Naive thymus-derived CD4-positive, alpha-beta T cell (primary cell): ENCODE data around the gene ZNF521. TPM values are rescaled to one million over a fixed set of nuclear protein-coding genes. Genes with fewer than 3 reads are reported as not detected.

Experiments used
- ATAC-seq: fragments of 150-1000 bp; cut with Tn5 transposase; 2 replicates; pipeline ENCODE4 v1.10.0; 2021; ENCODE audit warnings: mild to moderate bottlenecking, moderate library complexity
- CTCF ChIA-PET: fragments of 350-600 bp; sonication (Branson Sonifier 250); formaldehyde crosslinking; loops from one replicate; lab custom pipeline; 2021; ENCODE audit warnings: antibody characterized with exemption; lab: Charles Lee
- POLR2A ChIA-PET: fragments of 350-600 bp; sonication (Branson Sonifier 250); formaldehyde crosslinking; loops from one replicate; lab custom pipeline; 2021; ENCODE audit warnings: antibody characterized with exemption, inconsistent platforms; lab: Charles Lee
- DNase-seq, 9 donors: peaks; one replicate each; pipeline versions ENCODE4 v3.0.0 to v3.0.0-alpha.2; 2020 to 2022; ENCODE audit warnings: mixed read lengths in 1 of 9
- H3K27ac ChIP-seq: one replicate; pipeline ENCODE4 v1.7.0; 2013; ENCODE audit warnings: mild to moderate bottlenecking, low read depth, low read length, moderate library complexity
- H3K27me3 ChIP-seq, 2 donors: one replicate each; pipeline ENCODE4 v1.7.0; 2013; ENCODE audit warnings: low read length in 2 of 2, mild to moderate bottlenecking in 2 of 2, moderate library complexity in 2 of 2; ENCODE audit not compliant: control insufficient read depth in 2 of 2, insufficient read depth in 2 of 2
- H3K36me3 ChIP-seq, 3 experiments: 1 replicate in 2 of 3; 2 replicates in 1 of 3; pipeline ENCODE4 v1.7.0; 2013; ENCODE audit warnings: low read length in 3 of 3, mild to moderate bottlenecking in 3 of 3, moderate library complexity in 1 of 3; ENCODE audit not compliant: insufficient read depth in 3 of 3, control insufficient read depth in 2 of 3
- H3K4me1 ChIP-seq, 2 donors: one replicate each; pipeline ENCODE4 v1.7.0; 2013; ENCODE audit warnings: low read length in 2 of 2, mild to moderate bottlenecking in 2 of 2, moderate library complexity in 1 of 2; ENCODE audit not compliant: control insufficient read depth in 2 of 2, insufficient read depth in 2 of 2
- H3K4me3 ChIP-seq: 2 replicates; pipeline ENCODE4 v1.7.0; 2013; ENCODE audit warnings: mild to moderate bottlenecking, low read length
- H3K9me3 ChIP-seq, 3 experiments: 1 replicate in 2 of 3; 2 replicates in 1 of 3; pipeline ENCODE4 v1.7.0; 2013; ENCODE audit warnings: low read length in 3 of 3; ENCODE audit not compliant: control insufficient read depth in 2 of 3
- H3K27ac Mint-ChIP-seq, 9 donors: one replicate each; pipeline ENCODE4 v1.8.0; 2020 to 2022; ENCODE audit warnings: mixed read lengths in 9 of 9, mild to moderate bottlenecking in 8 of 9, moderate library complexity in 5 of 9, inconsistent platforms in 2 of 9
- H3K27me3 Mint-ChIP-seq, 5 donors: one replicate each; pipeline ENCODE4 v1.8.0; 2021 to 2022; ENCODE audit warnings: mixed read lengths in 5 of 5, mild to moderate bottlenecking in 1 of 5
- H3K36me3 Mint-ChIP-seq, 5 donors: one replicate each; pipeline ENCODE4 v1.8.0; 2020 to 2022; ENCODE audit warnings: mixed read lengths in 5 of 5, mild to moderate bottlenecking in 3 of 5, inconsistent platforms in 1 of 5
- H3K4me1 Mint-ChIP-seq, 7 donors: one replicate each; pipeline ENCODE4 v1.8.0; 2020 to 2022; ENCODE audit warnings: mixed read lengths in 7 of 7, mild to moderate bottlenecking in 3 of 7, inconsistent platforms in 1 of 7
- H3K4me3 Mint-ChIP-seq, 10 donors: one replicate each; pipeline ENCODE4 v1.8.0; 2020 to 2022; ENCODE audit warnings: mild to moderate bottlenecking in 10 of 10, mixed read lengths in 10 of 10, moderate library complexity in 6 of 10, inconsistent platforms in 2 of 10
- H3K9me3 Mint-ChIP-seq, 11 donors: one replicate each; pipeline ENCODE4 v1.8.0; 2020 to 2022; ENCODE audit warnings: mixed read lengths in 11 of 11, mild to moderate bottlenecking in 4 of 11, inconsistent platforms in 1 of 11, moderate library complexity in 1 of 11
- intact Hi-C, 2 donors: fragments of 100-400 bp; cut with micrococcal nuclease; formaldehyde crosslinking; loops; one replicate each; pipeline ENCODE4 v1.15.1; 2023
- polyA plus RNA-seq, 2 donors: library from polyadenylated mRNA; unstranded; fragments of 300-500 nt; fragmentation: Illumina TruSeq; gene quantifications; one replicate each; pipeline ENCODE4 v1.2.3, GENCODE V29; 2021
- total RNA-seq, 6 experiments: library from RNA in 5 of 6; stranded (reverse) in 5 of 6; gene quantifications; 1 replicate in 5 of 6; 2 replicates in 1 of 6; pipeline ENCODE4 v1.2.3 and lab custom pipeline; 2021 to 2026

Gene ZNF521
- total and polyA plus RNA-seq, 7 experiments from 2014 or later: 1.1 to 4.4 TPM; not detected in 5

- no peaks in the 10 kb centered on the region for H3K36me3 Mint-ChIP-seq
- CTCF ChIA-PET: no interaction called here
- no peak overlapping the region for H3K27ac ChIP-seq
- POLR2A ChIA-PET: no interaction called here
- H3K4me1 ChIP-seq: no peaks in the 10 kb centered on the region
- intact Hi-C loops: no loop called here
- no peaks in the 10 kb centered on the region for H3K9me3 ChIP-seq
- no peak overlapping the region for H3K4me3 Mint-ChIP-seq
- H3K27me3 ChIP-seq: no peaks in the 10 kb centered on the region
- peaks cover 12 to 58% (median 55%) of the 10 kb centered on the region in 5 donors for H3K27me3 Mint-ChIP-seq
- no peak overlapping the region for H3K27ac Mint-ChIP-seq
- DNase-seq: no peak
- no peaks in the 10 kb centered on the region for H3K36me3 ChIP-seq
- no peak for ATAC-seq
- no peak overlapping the region for H3K4me3 ChIP-seq
- H3K9me3 Mint-ChIP-seq: peaks cover 0 to 8% (median 0%) of the 10 kb centered on the region in 11 donors
- H3K4me1 Mint-ChIP-seq: no peaks in the 10 kb centered on the region
Measured at GRCh38 chr18:25340762-25341161, 11.2 kb downstream of the ZNF521 start.

GRCh38 chr18:25335676-25336075 is 16.3 kb downstream of the ZNF521 start:
- intact Hi-C loops: no loop called here
- CTCF ChIA-PET: no interaction called here
- POLR2A ChIA-PET: no interaction called here
- no peak overlapping the region for H3K27ac ChIP-seq
- Mint-ChIP-seq H3K4me1 (no peaks in the 10 kb centered on the region), H3K27me3 (peaks cover 0 to 51% (median 23%) of the 10 kb centered on the region in 5 donors), H3K9me3 (peaks cover 0 to 6% (median 0%) of the 10 kb centered on the region in 11 donors), H3K4me3 (no peak overlapping the region), H3K27ac (no peak overlapping the region), H3K36me3 (no peaks in the 10 kb centered on the region)
- no peak for ATAC-seq
- no peaks in the 10 kb centered on the region for H3K36me3 ChIP-seq
- no peak for DNase-seq
- no peaks in the 10 kb centered on the region for H3K9me3 ChIP-seq
- no peaks in the 10 kb centered on the region for H3K4me1 ChIP-seq
- H3K27me3 ChIP-seq: no peaks in the 10 kb centered on the region
- H3K4me3 ChIP-seq: no peak overlapping the region

DNA sequence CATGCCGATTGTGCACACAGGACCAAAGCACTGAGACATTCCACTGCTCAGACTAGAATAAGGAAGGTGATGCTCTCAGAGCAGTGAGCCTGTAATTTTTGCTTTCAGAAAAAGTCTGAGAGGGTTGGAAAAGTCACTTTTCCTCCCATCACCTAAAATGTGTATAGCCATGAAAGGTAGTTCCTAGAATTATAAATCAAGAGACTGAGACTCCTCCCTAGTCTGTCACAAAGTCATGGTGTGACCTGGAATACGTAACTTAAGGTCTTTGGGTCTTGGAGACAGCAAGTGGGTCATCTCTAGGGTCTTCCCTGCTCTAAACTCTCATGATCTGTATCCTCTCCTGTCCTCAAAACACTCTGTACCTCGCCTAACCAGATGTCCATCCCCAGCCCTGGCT is 16.9 kb downstream of the ZNF521 start:
- CTCF ChIA-PET: no interaction called here
- H3K27me3 ChIP-seq: no peaks in the 10 kb centered on the region
- H3K27ac Mint-ChIP-seq: no peak overlapping the region
- H3K4me3 ChIP-seq: no peak overlapping the region
- POLR2A ChIA-PET: no interaction called here
- DNase-seq (no peak), ATAC-seq (no peak)
- H3K27me3 Mint-ChIP-seq: peaks cover 0 to 48% (median 19%) of the 10 kb centered on the region in 5 donors
- H3K36me3 Mint-ChIP-seq: no peaks in the 10 kb centered on the region
- no peaks in the 10 kb centered on the region for H3K4me1 Mint-ChIP-seq
- no peaks in the 10 kb centered on the region for H3K9me3 ChIP-seq
- no peaks in the 10 kb centered on the region for H3K4me1 ChIP-seq
- H3K4me3 Mint-ChIP-seq: no peak overlapping the region
- no peaks in the 10 kb centered on the region for H3K36me3 ChIP-seq
- H3K9me3 Mint-ChIP-seq: peaks cover 0 to 6% (median 0%) of the 10 kb centered on the region in 11 donors
- intact Hi-C loops: no loop called here
- H3K27ac ChIP-seq: no peak overlapping the region

GRCh38 chr18:25334588-25334987 is 17.4 kb downstream of the ZNF521 start:
- Histone ChIP-seq H3K27me3 (no peaks in the 10 kb centered on the region), H3K36me3 (no peaks in the 10 kb centered on the region), H3K9me3 (no peaks in the 10 kb centered on the region), H3K27ac (no peak overlapping the region), H3K4me3 (no peak overlapping the region), H3K4me1 (no peaks in the 10 kb centered on the region)
- H3K36me3 Mint-ChIP-seq: no peaks in the 10 kb centered on the region
- CTCF ChIA-PET: no interaction called here
- no peak overlapping the region for H3K27ac Mint-ChIP-seq
- POLR2A ChIA-PET: no interaction called here
- peaks cover 0 to 4% (median 0%) of the 10 kb centered on the region in 11 donors for H3K9me3 Mint-ChIP-seq
- peaks cover 0 to under 1% (median 0%) of the 10 kb centered on the region in 7 donors for H3K4me1 Mint-ChIP-seq
- no peak overlapping the region for H3K4me3 Mint-ChIP-seq
- H3K27me3 Mint-ChIP-seq: peaks cover 0 to 51% (median 19%) of the 10 kb centered on the region in 5 donors
- intact Hi-C loops: no loop called here
- no peak for ATAC-seq
- no peak for DNase-seq

GRCh38 chr18:25332002-25332401 is 20.0 kb downstream of the ZNF521 start:
- ATAC-seq (no peak), DNase-seq (no peak)
- H3K36me3 ChIP-seq: no peaks in the 10 kb centered on the region
- Mint-ChIP-seq H3K27ac (no peak overlapping the region), H3K4me1 (peaks cover 0 to 2% (median 0%) of the 10 kb centered on the region in 7 donors), H3K9me3 (peaks cover 0 to 9% (median 0%) of the 10 kb centered on the region in 11 donors), H3K27me3 (peaks cover 0 to 48% (median 18%) of the 10 kb centered on the region in 5 donors), H3K36me3 (no peaks in the 10 kb centered on the region), H3K4me3 (no peak overlapping the region)
- intact Hi-C loops: no loop called here
- no peak overlapping the region for H3K27ac ChIP-seq
- no peaks in the 10 kb centered on the region for H3K9me3 ChIP-seq
- no peaks in the 10 kb centered on the region for H3K27me3 ChIP-seq
- H3K4me1 ChIP-seq: no peaks in the 10 kb centered on the region
- ChIA-PET CTCF (no interaction called here), POLR2A (no interaction called here)
- no peak overlapping the region for H3K4me3 ChIP-seq

DNA sequence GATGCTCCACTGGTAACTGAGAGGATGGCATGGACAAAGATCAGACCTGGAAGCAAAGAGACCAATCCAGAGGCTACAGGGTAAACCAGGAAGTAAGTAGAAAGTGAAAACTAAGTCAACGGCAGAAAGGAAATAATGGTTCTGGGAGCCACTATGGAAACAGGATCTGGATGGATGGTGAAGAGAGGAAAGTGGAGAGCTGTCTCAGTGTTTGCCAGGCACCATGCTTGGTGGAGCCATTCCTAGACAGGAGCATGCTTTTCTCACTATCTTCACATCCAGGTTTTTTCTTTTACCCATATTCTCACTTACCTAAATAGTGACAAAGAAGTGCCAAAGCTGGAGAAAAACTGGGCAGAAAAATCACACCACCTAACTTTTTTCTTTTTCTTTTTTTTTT is 22.2 kb downstream of the ZNF521 start:
- ATAC-seq: no peak
- Mint-ChIP-seq H3K4me1 (peaks cover 0 to 4% (median 0%) of the 10 kb centered on the region in 7 donors), H3K27ac (no peak overlapping the region), H3K36me3 (no peaks in the 10 kb centered on the region), H3K27me3 (peaks cover 0 to 38% (median 15%) of the 10 kb centered on the region in 5 donors), H3K9me3 (peaks cover 0 to 9% (median 0%) of the 10 kb centered on the region in 11 donors), H3K4me3 (no peak overlapping the region)
- H3K27me3 ChIP-seq: no peaks in the 10 kb centered on the region
- ChIA-PET CTCF (no interaction called here), POLR2A (no interaction called here)
- no peak overlapping the region for H3K4me3 ChIP-seq
- H3K27ac ChIP-seq: no peak overlapping the region
- H3K9me3 ChIP-seq: no peaks in the 10 kb centered on the region
- DNase-seq: no peak
- intact Hi-C loops: no loop called here
- H3K4me1 ChIP-seq: no peaks in the 10 kb centered on the region
- no peaks in the 10 kb centered on the region for H3K36me3 ChIP-seq

- no peaks in the 10 kb centered on the region for H3K9me3 ChIP-seq
- H3K4me1 Mint-ChIP-seq: peaks cover 0 to 4% (median 0%) of the 10 kb centered on the region in 7 donors
- ATAC-seq (no peak), DNase-seq (no peak)
- no peak overlapping the region for H3K4me3 ChIP-seq
- CTCF ChIA-PET: no interaction called here
- peaks cover 0 to 9% (median 0%) of the 10 kb centered on the region in 11 donors for H3K9me3 Mint-ChIP-seq
- peaks cover 0 to 23% (median 14%) of the 10 kb centered on the region in 5 donors for H3K27me3 Mint-ChIP-seq
- no peaks in the 10 kb centered on the region for H3K36me3 Mint-ChIP-seq
- H3K4me3 Mint-ChIP-seq: no peak overlapping the region
- H3K4me1 ChIP-seq: no peaks in the 10 kb centered on the region
- intact Hi-C loops: no loop called here
- POLR2A ChIA-PET: no interaction called here
- no peak overlapping the region for H3K27ac Mint-ChIP-seq
- no peak overlapping the region for H3K27ac ChIP-seq
- H3K27me3 ChIP-seq: no peaks in the 10 kb centered on the region
- no peaks in the 10 kb centered on the region for H3K36me3 ChIP-seq
Measured at GRCh38 chr18:25327584-25327983, 24.4 kb downstream of the ZNF521 start.
